HEK293T (cell line): ENCODE results near the gene PLD5.

ENCODE experiments used
- CTCF ChIA-PET: fragments of 350-600 bp; formaldehyde crosslinking; extraction: SDS; loops from one replicate; lab custom pipeline; 2021; ENCODE audit warnings: antibody characterized with exemption, inconsistent platforms; lab: Yijun Ruan, JAX
- POLR2A ChIA-PET: fragments of 350-600 bp; formaldehyde crosslinking; extraction: SDS; loops from one replicate; lab custom pipeline; 2020; ENCODE audit warnings: antibody characterized with exemption, inconsistent platforms; lab: Yijun Ruan, JAX
- DNase-seq: peaks from one replicate; pipeline ENCODE4 v3.0.0; 2012; ENCODE audit warnings: mixed read lengths; ENCODE audit errors: extremely low spot score
- ARNT ChIP-seq: fragments of 450-650 bp; IDR thresholded peaks from 2 replicates; pipeline ENCODE4 v1.6.1; 2017; ENCODE audit warnings: mild to moderate bottlenecking
- BHLHE40 ChIP-seq: fragments of 450-650 bp; IDR thresholded peaks from 2 replicates; pipeline ENCODE4 v1.6.1; 2016; ENCODE audit warnings: mild to moderate bottlenecking, moderate library complexity, borderline replicate concordance
- CTBP1 ChIP-seq: fragments of 450-650 bp; IDR thresholded peaks from 2 replicates; pipeline ENCODE4 v1.6.1; 2016; ENCODE audit warnings: borderline replicate concordance
- ELF4 ChIP-seq: fragments of 450-650 bp; IDR thresholded peaks from 2 replicates; pipeline ENCODE4 v1.6.1; 2017; ENCODE audit warnings: antibody characterized with exemption
- FOXA1 ChIP-seq: fragments of 450-650 bp; IDR thresholded peaks from 2 replicates; pipeline ENCODE4 v1.6.1; 2016; ENCODE audit warnings: mild to moderate bottlenecking
- FOXK2 ChIP-seq: fragments of 450-650 bp; IDR thresholded peaks from 2 replicates; pipeline ENCODE4 v1.6.1; 2016; ENCODE audit warnings: mild to moderate bottlenecking
- FOXM1 ChIP-seq: fragments of 450-650 bp; IDR thresholded peaks from 2 replicates; pipeline ENCODE4 v1.6.1; 2017; ENCODE audit warnings: mild to moderate bottlenecking, borderline replicate concordance
- HDGF ChIP-seq: fragments of 450-650 bp; IDR thresholded peaks from 2 replicates; pipeline ENCODE4 v1.6.1; 2017; ENCODE audit warnings: antibody characterized with exemption, borderline replicate concordance
- L3MBTL2 ChIP-seq: fragments of 450-650 bp; conservative IDR thresholded peaks from 2 replicates; pipeline ENCODE4 v1.6.1; 2016; ENCODE audit warnings: mild to moderate bottlenecking
- LEF1 ChIP-seq: fragments of 450-650 bp; IDR thresholded peaks from 2 replicates; pipeline ENCODE4 v1.6.1; 2017; ENCODE audit warnings: mild to moderate bottlenecking, borderline replicate concordance
- NFRKB ChIP-seq: fragments of 450-650 bp; IDR thresholded peaks from 2 replicates; pipeline ENCODE4 v1.6.1; 2016; ENCODE audit warnings: mild to moderate bottlenecking, moderate library complexity
- PKNOX1 ChIP-seq: fragments of 450-650 bp; IDR thresholded peaks from 2 replicates; pipeline ENCODE4 v1.6.1; 2016
- SP1 ChIP-seq: fragments of 450-650 bp; IDR thresholded peaks from 2 replicates; pipeline ENCODE4 v1.6.1; 2017
- SUZ12 ChIP-seq: fragments of 450-650 bp; IDR thresholded peaks from 2 replicates; pipeline ENCODE4 v1.6.1; 2016; ENCODE audit warnings: mild to moderate bottlenecking
- TARDBP ChIP-seq: fragments of 450-650 bp; IDR thresholded peaks from 2 replicates; pipeline ENCODE4 v1.6.1; 2016
- ZNF384 ChIP-seq: fragments of 450-650 bp; IDR thresholded peaks from 2 replicates; pipeline ENCODE4 v1.6.1; 2016

The PLD5 gene

GRCh38 chr1:242147096-242147976, 377.2 kb downstream of the PLD5 start:
- no peak for DNase-seq
- POLR2A ChIA-PET, result no interaction called here
- CTCF ChIA-PET, result no interaction called here
- no peak for TF ChIP-seq BHLHE40
- TF ChIP-seq FOXK2, result no peak
- no peak for TF ChIP-seq ELF4
- no peak for TF ChIP-seq LEF1
- no peak for TF ChIP-seq CTBP1
- TF ChIP-seq SP1, result no peak
- TF ChIP-seq L3MBTL2, result no peak
- no peak for TF ChIP-seq SUZ12
- no peak for TF ChIP-seq HDGF
- no peak for TF ChIP-seq FOXA1
- no peak for TF ChIP-seq ZNF384
- no peak for TF ChIP-seq TARDBP
- no peak for TF ChIP-seq FOXM1
- TF ChIP-seq PKNOX1, result no peak

- no peak for DNase-seq
- TF ChIP-seq HDGF (no peak), SUZ12 (no peak), PKNOX1 (no peak), FOXA1 (no peak), SP1 (no peak), FOXM1 (no peak), LEF1 (no peak), FOXK2 (no peak), ZNF384 (no peak), TARDBP (no peak), ELF4 (no peak), NFRKB (no peak), BHLHE40 (no peak), ARNT (no peak), CTBP1 (no peak), L3MBTL2 (no peak)
- ChIA-PET CTCF (no interaction called here), POLR2A (no interaction called here)
These were observed 377.8 kb downstream of the PLD5 start for GRCh38 chr1:242146652-242147051.

- CTCF ChIA-PET, result no interaction called here
- no peak for TF ChIP-seq SP1
- TF ChIP-seq ZNF384, result no peak
- TF ChIP-seq BHLHE40, result no peak
- TF ChIP-seq L3MBTL2, result no peak
- TF ChIP-seq HDGF, result no peak
- TF ChIP-seq NFRKB, result no peak
- TF ChIP-seq ELF4, result no peak
- TF ChIP-seq FOXA1, result no peak
- no peak for TF ChIP-seq TARDBP
- TF ChIP-seq LEF1, result no peak
- TF ChIP-seq PKNOX1, result no peak
- no peak for TF ChIP-seq FOXM1
- no peak for TF ChIP-seq SUZ12
- TF ChIP-seq FOXK2, result no peak
- no peak for DNase-seq
- POLR2A ChIA-PET, result no interaction called here
These were observed 383.7 kb downstream of the PLD5 start for GRCh38 chr1:242140836-242141235.

- ChIA-PET CTCF (interaction anchor here (0.6 to 1.1 kb wide), 2 partner anchors 9 to 11 kb away, joined by 3 read pairs; no protein-coding TSS in a partner anchor), POLR2A (no interaction called here)
- no peak for DNase-seq
- no peak for TF ChIP-seq FOXA1
- TF ChIP-seq FOXK2, result no peak
- TF ChIP-seq HDGF, result no peak
- no peak for TF ChIP-seq BHLHE40
- no peak for TF ChIP-seq FOXM1
- TF ChIP-seq ARNT, result no peak
- no peak for TF ChIP-seq ZNF384
- TF ChIP-seq PKNOX1, result no peak
- TF ChIP-seq CTBP1, result no peak
- TF ChIP-seq ELF4, result no peak
- no peak for TF ChIP-seq LEF1
- no peak for TF ChIP-seq SP1
- no peak for TF ChIP-seq NFRKB
- no peak for TF ChIP-seq TARDBP
- no peak for TF ChIP-seq SUZ12
- no peak for TF ChIP-seq L3MBTL2
These were observed 384.5 kb downstream of the PLD5 start for GRCh38 chr1:242139986-242140385.

GRCh38 chr1:242139442-242139841, 385.1 kb downstream of the PLD5 start:
- TF ChIP-seq LEF1, result no peak
- TF ChIP-seq FOXK2, result no peak
- no peak for TF ChIP-seq NFRKB
- TF ChIP-seq L3MBTL2, result no peak
- TF ChIP-seq ARNT, result no peak
- no peak for TF ChIP-seq ZNF384
- TF ChIP-seq ELF4, result no peak
- TF ChIP-seq HDGF, result no peak
- TF ChIP-seq SP1, result no peak
- no peak for TF ChIP-seq FOXA1
- TF ChIP-seq BHLHE40, result no peak
- no peak for TF ChIP-seq PKNOX1
- POLR2A ChIA-PET, result no interaction called here
- DNase-seq, result no peak
- CTCF ChIA-PET, result interaction anchor here (0.6 to 1.1 kb wide), 2 partner anchors 9 to 11 kb away, joined by 3 read pairs; no protein-coding TSS in a partner anchor
